ENCODE measurements around the gene COMMD9.
"Not testable (repeated sequence)": the region's sequence is repeated elsewhere in the genome, so short reads cannot be mapped to it uniquely, and the experiment has no call there.

The COMMD9 gene

DNA sequence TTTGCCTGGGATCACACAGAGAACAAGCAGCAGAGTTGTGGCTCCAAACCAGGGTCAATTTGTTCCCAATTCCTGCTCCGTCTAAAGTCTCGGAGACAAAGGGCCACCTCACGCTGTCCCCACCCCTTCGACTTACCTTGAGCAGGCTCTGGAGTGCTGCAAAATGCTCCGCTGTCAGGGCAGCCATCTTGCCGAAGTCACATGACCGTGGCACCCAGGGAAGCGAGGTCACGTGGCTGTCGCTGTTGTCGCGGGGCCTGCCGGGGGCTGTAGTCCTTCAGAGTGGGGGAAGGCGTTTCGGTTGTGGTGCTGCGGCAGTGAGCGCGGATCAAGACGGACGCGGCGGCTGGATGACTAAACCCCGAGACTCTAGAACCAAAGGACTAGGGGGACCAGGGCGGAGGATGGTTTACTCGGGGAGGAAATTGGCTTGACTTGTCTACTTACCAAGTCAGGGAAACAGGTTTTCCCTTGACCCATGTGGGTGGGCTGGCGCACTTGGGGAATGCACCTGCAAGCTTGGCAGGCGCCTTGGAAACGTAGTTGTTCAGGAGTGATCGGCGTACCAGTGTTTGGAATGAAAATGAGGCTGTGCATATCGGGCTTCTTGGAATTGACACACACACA lies at the start of gene COMMD9:
TSS of gene COMMD9 (minus strand) at position 199 of the 627 bp plus-strand sequence. CDS start at position 187, 12 bp downstream.
- DNase-seq (ENCODE audit: low read depth): peak; percentile 82

DNA sequence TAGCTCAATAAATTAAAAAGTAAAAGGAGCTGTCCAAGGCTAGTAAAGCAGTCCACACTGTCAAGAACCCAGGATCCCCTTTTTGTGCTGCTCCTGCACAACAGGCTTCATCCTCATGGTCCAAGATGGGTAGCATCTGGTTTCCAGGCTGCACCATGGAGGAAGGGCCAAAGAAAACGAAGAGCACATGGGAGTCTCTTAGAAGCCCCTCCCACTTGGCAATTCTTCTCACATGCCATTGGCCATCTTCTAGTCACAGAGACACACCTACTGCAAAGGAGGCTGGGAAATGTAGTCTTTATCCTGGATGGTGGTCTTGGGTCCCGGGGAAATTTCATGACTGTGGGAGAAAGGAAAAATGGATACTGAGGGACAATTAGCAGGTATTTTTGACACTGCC lies 44.7 kb upstream of the COMMD9 start:
- DNase-seq (ENCODE audit: low read depth): peak; percentile 41

DNA sequence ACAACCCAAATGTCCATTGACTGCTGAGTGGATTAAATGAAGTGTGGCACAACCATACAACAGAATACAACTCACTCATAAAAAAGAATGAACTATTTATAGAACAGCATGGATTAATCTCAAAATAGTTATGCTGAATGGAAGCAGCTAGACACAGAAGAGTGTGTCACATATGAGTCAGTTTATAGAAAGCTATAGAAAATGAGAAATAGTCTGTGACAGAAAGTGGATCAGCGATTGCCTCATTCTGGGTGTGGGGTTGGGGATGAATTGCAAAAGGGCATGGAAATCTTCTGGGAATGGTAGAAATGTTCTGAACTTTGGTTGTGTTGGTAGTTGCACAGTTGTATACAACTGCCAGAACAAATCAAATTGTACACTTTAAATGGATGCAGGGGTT lies 44.2 kb upstream of the COMMD9 start:
- no peak for DNase-seq (ENCODE audit: low read depth)

DNA sequence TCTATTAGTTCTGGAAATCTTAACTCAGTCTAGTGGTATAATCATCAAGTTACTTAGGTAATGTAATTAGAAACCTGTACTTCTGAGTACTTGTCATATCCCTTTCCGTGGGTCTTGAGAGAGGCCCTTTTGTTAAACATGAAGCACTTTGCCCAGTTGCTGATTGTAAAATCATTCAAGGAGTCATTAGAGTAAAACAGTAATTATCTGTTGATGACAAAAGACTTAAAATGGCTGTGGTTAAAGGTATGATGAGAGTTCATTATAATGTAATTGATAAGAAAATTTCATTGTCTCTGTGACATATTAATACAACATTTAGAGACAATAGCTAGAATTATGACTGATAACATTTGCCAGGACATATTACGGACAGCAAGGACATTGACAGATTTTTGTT lies 41.2 kb upstream of the COMMD9 start:
- DNase-seq (ENCODE audit: low read depth): no peak

DNA sequence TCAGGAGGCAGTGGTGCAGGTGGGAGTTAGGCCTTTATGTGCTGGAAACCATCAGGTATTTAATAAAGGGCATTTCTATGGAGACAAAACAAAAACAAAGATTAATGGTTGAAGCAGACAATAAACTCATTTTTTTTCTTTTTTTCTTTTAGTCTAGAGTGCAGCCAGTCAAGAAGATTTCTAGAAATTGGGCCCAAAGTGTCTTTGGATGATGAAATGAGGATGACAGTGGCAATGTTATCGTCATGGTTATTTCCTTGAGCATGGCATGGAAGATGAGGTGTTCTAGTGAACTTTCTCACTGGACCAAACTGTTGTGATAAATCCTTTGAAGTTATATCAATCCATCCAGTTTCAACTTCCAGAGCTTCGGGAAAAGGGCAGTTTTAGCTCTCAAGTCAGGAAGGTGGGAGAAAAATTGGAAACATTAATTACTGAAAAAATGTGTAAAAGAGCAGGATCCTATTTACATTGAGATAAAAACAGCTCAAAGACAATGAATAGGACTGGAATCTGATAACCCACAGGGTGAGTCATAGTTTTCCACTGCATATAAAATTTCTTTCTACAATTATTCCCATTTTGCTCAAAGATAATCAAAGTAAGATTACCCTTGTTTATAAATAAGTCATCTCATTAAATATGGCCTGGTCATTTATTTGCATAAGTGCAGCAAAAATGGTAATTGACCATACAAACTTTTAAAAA lies 39.9 kb upstream of the COMMD9 start:
- no peak for DNase-seq (ENCODE audit: low read depth)

DNA sequence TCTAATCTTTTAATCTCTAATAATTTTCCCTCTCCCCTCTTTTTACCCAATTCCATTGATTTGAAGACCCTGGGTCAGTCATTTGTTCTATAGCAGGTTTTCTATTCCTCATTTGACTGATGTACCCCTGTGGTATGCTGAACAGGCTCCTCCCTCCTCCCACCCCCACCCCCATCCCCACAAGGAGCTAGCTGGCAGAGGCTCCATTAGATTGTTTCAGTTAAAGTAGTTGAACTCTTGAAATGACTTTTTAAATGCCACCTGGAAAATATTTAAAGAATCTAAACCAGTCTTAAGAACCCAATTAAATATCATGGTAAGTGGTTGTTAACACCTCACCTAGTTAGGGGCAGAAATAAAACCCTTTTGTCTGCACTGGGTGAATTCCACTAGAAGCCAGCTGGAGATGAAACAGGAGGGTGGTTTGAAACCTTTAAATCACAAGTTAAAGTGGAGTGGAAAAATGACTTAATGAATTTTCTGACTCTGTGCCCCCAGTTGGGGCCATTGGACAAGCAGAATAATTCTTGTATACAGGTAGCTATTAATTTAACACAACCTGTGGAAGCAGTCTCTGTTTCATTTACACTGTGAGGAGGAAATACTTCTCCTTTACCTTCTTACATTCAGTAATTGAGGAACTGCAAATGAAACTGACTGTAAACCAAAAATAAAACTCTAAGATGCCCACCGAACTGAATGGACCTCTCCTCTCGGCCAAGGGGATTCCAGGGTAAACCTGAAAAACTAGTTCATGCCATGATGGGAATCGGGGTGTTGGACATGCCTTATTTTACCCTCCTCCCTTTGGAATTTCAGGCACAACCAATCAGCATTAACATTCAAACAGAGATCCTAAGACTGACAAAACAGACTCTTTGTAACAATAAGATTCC lies 37.5 kb upstream of the COMMD9 start:
- DNase-seq (ENCODE audit: low read depth): no peak

DNA sequence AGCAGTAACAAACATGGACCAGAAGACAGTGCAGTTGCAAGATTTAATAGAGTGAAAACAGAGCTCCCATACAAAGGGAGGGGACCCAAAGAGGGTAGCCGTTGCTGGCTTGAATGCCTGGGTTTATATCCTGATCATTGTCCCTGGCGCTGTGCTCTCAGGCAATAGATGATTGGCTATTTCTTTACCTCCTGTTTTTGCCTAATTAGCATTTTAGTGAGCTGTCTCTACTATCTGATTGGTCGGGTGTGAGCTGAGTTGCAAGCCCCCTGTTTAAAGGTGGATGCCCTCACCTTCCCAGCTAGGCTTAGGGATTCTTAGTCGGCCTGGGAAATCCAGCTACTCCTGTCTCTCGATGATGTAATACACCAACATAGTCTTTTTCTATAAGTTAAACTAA lies 36.2 kb upstream of the COMMD9 start:
- not testable (repeated sequence) for DNase-seq (ENCODE audit: low read depth)

DNA sequence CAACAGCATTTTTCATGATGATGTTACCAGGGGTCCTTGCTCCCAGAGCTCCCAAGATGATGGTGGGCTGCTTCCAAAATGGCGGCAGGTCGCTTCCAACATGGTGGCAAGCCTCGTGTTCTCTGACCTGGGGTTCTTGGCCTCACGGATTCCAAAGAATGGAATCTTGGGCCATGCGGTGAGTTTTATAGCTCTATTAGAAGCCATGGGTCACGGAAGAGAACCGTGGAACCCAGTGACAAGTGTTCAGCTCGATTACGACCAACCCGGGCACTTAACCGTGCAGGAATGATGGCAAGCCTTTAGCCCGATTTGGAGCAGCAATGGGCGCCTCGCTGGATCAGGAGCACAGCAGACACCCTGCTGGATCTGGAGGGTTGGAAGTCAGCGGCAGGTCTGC lies 35.7 kb upstream of the COMMD9 start:
- DNase-seq (ENCODE audit: low read depth): not testable (repeated sequence)

DNA sequence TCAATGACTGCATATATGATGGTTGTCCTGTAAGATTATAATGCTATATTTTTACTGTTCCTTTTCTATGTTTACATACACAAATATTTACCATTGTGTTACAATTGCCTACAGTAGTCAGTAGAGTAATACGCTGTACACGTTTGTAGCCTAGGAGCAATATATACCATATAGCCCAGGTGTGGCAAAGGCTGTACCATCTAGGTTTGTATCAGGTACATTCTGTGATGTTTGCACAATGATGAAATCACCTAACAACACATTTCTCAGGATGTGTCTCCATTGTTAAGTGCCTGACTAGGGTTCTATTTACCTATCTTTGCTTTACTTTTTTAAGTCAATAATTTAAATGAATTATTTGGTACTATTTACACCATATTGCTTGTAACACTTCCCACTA lies 28.8 kb upstream of the COMMD9 start:
- DNase-seq (ENCODE audit: low read depth): no peak

DNA sequence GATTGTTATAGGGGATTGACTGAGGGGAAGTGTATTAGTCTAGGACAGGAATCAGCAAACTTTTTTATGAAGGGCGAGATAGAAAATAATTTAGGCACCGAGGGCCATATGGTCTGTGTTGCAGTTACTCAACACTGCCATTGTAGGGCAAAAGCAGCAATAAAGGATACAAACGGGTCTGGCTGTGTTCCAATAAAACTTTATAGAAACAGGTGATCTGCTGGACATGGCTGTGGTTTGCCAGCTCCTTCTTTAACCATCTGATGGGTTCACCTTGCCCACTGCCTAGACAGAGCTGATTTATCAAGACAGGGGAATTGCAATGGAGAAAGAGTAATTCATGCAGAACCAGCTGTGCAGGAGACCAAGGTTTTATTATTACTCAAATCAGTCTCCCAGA lies 26.8 kb upstream of the COMMD9 start:
- DNase-seq (ENCODE audit: low read depth): no peak

DNA sequence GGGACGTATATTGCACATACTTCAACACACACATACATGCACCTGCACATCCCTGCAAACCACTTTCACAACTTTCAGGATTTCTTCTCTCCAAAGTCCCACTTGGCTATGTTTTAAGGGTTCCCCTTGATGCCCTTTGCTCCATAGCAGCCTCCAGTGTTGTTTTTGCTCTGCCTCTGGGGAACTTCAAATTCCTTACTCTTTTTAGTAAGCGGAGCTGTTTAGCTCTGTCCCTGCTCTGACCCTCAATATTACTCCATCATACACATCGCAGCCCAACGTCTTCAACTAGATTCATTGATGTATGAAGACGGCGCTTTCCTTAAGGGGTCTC lies 25.2 kb upstream of the COMMD9 start:
- no peak for DNase-seq (ENCODE audit: low read depth)

DNA sequence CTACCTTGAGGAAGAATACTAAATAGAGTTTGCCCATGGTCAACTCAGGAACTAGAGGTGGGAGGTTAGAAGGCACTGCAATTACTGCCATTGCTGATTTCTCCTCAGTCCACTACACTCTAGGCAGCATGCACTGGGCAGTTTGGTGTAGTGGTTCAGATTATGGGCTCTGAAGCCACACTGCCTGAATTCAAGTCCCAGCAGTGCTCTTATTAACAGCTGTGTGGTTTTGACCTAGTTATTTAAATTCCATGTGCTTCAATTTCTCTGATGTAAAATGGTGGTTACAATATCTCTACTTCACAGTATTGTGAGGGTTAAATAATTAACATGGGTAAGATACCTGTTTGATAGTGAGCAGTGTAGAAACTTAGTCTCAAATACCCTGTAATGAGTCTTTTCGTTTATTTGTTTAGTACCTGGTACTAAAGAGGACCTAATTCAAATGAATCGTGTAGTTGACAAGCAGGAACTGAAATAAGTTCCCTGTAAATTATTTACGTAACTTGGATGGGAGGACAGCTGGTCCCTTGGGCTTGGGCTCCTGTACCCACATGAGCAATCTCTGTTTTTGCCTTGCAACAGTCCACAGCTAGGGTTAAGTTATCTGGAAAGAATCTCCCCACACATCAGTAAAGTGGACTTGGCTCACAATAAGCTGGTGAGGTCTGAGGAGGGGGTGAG lies 24.7 kb upstream of the COMMD9 start:
- DNase-seq (ENCODE audit: low read depth): no peak

DNA sequence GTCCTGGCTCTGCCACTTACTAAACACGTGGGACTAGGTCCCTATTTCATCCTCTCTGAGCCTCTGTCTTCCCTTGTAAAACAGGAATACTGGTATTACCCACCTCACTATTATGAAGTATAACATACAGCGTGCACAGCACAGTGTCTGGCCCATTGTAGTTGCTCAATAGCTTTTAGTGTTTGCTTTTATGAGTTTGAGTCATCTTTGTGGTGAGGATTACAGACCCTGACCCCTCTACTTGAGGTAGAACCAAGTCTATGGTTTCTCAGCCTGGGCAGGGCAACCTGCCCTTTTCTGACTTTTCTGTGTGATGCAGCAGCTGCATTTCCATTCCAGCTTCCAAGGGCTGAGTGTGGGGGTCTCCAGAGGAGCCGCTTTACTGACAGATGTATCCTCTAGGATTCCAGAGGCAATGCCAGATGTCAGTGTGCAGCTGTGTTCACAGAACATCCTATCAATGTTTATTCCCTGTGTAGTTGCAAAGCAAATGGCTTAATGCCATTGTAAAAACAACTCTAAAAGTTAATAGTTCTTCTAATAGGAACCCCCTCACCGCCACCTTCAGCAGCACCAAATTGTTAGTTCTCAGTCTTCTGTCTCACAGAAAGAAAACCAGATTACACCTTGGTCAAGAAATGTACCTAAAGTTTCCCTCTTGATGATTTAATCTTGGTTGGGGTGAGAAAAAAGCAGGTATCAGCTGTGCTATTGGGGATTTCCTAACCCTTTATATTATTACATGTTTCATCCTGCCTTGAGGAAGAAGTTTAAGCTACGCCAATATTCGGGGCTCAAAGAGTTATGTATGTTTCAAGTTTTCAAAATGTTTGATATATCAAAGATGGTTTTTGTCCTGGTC lies 23.6 kb upstream of the COMMD9 start:
- DNase-seq (ENCODE audit: low read depth): no peak

DNA sequence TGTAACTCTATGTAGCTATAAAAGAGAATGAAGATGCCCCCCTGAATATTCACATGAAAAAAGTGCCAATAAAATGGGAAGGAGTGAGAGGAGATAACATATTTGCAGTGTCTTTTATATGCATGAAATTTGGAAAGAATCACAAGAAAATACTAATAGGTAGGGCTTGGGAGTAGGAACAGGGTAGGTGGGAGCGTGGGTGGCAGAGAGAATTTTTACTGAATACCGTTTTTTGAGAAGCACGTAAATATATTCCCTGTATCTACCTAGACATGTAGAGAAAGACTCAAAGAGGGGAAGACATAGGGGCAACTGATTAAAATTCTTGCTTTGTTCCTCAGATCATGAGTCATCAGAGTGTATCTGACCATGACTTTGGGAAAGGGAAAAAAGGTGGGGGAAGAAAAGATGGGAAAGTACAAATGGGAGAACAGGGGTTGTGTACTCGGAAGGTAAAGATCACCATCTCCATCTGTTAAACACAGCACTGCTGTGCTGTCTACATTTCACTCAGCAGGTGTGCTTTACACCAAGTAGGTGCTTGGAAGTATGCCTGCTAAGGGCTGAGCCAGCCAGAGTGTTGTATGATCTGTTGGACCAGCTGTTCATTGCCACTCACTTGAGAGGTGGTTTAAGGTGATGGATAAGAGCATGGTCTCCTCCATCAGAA lies 22.8 kb upstream of the COMMD9 start:
- DNase-seq (ENCODE audit: low read depth): no peak

DNA sequence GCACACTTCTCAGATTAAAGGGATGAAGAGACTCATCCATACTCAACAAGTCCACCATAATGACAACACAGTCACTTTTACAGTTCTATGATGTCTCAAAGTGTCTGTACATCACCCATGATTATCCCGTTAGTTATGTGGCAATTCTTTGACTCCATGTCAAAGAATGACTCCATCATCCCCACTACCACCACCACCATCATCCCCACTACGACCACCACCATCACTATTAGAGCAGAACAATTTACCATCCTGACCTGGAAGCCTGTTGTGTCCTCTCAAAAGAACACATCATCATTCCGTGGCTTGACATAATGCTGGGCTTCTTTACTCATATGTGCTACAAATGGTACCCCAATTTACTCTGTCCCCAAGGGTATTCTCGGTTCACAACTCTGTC lies 20.6 kb upstream of the COMMD9 start:
- DNase-seq (ENCODE audit: low read depth): no peak

DNA sequence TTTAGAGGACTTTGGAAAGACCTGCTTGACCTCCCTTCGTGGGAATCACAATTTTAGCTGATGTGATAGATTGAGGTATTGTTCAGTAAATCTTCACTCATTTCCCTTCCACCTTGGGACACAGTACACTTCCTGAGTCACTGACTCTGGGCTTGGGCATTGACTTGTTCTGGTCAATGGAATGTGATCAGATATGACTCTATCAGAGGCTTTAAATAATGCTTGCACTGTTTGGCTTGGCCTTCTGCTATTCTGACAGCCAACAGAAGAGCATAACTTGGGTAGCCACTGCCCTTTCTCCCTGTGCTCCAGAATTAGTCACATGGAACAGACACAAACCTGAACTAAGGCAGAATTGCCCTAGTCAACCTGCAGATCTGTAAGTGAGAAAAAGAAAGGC lies 19.4 kb upstream of the COMMD9 start:
- no peak for DNase-seq (ENCODE audit: low read depth)

DNA sequence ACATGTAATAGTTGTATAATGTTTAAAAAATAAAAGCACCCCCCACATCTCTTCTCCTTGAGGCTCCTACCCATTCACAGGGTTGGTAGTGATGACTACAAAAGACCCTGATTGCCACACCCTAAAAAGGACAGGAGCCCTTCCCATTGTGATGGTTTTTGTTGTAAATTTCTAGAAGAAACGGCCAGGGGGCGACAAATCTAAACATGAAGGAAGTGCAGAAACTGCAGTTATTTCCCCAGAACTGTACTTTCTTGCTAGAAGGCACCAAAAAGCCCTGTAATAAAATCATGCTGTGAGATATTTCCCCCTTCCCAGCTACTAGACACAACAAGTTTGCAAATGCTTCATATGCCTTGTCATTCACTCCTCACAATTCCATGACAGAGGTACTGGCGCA lies 17.7 kb upstream of the COMMD9 start:
- DNase-seq (ENCODE audit: low read depth): no peak

DNA sequence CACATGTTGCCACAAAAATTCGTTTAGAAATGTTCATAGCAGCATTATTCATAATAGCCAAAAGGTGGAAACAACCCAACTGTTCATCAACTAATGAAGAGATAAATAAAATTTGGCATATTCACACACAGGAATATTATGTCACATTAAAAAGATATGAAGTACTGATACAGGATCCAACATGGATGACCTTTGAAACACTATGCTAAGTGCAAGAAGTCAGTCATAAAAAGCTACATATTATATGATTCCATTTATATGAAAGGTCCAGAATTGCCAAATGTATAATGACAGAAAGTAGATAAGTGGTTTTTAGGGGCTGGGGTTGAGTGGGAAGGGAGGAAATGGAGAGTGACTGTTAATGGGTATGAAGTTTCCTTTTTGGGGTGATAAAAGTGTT lies 15.8 kb upstream of the COMMD9 start:
- no peak for DNase-seq (ENCODE audit: low read depth)

DNA sequence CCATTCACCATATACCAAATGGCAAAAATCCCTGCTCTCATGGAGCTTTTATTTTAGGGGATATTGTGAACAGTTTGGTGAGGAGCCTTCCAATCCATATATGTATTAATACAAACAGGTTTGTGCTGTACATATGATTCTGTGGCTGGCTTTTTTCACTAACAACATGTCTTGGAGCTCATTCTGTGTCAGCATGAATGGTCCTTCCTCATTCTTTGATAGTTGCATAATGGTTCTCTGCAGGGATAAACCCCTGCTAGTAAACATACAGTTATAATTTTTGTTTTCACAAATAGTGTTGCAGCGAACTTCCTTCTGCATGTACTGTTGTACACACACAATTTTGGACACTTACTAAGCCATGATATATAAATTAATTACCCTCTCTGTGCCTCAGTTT lies 15.1 kb upstream of the COMMD9 start:
- DNase-seq (ENCODE audit: low read depth): no peak

DNA sequence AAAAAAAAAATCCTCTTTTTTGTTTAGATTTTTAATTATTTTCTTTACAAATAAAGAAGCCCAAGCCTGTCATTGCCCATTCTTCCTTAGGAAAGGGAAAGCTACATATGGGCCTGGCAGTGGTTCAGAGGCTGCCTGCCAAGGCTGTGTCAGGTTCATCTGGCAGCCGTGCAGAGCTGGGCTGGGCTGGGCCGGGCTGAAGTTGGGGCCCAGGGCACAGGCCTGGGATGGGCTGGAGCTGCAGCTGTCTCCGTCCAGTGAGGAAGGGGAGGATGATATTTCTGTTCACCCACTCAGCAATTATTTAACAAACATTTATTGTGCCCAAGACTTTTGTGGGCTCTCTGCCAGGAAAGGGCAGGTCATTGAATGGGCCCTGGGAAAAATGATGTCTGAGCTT lies 11.4 kb upstream of the COMMD9 start:
- no peak for DNase-seq (ENCODE audit: low read depth)
